HG02943 (cell line): Measurements from ENCODE around the gene EZR.

Experiments
- ATAC-seq: cut with Tn5 transposase; IDR thresholded peaks from one replicate; pipeline ENCODE4 v1.9.1; 2021; ENCODE audit warnings: mild to moderate bottlenecking, low read depth, moderate library complexity; ENCODE audit not compliant: unreplicated experiment

EZR gene

GRCh38 chr6:158819977-158820622 is 932 bp upstream of the EZR start:
- ATAC-seq: no peak

DNA sequence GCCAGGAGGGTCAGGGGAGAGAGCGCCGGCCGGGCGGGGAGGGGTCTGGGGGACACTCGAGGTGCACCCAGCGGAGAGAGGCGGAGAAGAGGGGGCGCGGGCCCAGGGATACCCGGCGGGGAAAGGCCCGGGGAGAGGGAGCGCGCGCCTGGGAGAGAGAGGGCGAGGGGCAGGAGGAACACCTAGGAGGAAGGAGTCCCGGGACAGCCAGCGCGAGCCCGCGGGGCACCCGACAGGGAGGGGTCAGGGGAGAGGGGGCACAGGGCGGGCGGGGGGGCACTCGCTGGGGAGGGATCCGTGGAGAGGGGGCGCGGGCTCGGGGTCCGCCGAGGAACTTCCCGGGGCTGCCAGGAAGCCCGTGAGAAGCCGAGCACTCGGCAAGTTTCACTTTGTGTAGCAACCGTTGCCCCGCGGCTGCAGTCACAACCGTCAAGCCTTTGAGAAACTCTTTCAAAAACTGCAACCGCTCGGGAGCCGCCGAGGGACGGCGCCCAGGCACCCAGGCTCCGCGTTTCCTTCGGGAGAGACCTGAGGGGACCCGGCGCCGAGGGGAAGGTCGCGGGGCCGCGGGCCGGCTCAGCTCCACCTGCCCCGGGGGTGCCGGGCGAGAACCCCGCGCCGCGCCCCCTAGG is 471 bp downstream of the EZR start:
- ATAC-seq: peak; percentile 28

- peak; percentile 34 for ATAC-seq
Observed at GRCh38 chr6:158817728-158818580, 1.2 kb downstream of the EZR start.

DNA sequence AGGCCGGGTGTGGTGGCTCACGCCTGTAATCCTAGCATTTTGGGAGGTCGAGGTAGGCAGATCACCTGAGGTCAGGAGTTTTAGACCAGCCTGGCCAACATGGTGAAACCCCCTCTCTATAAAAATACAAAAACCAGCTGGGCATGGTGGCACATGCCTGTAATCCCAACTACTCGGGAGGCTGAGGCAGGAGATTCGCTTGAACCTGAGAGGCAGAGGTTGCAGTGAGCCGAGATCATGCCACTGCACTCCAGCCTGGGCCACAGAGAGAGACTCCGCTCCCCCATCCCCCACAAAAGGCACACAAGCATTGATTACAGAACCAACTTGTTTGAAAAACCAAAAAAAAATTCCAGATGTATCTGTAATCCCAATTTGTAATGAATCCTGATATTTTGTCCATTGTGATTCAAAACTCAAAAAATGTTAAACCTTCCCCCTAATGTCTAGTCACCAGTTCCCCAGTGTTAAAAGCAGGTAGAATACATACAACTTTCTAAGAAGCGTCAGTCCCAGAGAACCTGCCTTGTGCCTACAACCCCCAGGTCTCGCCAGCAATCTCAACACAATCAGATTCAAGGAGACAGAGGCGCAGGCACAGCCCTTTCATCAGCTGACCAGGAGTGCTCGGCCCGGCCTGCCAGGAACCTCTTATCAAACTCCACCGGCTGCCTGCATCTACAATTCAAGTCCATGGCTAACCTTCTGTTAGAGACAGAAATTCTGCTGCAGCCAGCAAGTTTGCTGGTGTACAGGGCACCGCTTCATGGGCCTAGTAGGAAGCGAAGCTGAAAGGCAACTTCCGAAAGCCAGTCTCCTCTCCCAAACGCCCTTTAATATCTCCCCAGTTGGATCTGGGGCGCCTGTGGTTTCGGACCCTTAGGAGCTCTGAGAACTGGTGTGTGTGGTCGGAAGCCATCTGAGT is 2.1 kb downstream of the EZR start:
- no peak for ATAC-seq

DNA sequence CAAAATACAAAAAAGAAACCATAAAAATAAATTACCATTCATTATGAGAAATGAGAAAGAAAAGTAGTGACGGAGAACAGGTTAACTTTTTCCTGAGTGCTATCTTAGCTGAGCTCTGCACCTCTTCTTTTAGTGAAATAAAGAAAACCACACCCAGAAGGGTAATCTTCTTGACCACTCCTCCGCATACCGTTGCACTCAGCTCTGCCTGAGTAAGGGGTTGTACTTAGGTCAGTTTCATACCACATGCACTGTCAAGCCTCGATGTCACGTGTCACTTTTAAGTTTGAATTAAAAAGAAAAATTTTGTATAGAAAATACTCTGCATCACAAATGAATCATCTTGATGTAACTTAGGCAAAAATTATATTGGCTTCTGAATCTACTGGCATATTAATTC is 2.8 kb downstream of the EZR start:
- no peak for ATAC-seq

DNA sequence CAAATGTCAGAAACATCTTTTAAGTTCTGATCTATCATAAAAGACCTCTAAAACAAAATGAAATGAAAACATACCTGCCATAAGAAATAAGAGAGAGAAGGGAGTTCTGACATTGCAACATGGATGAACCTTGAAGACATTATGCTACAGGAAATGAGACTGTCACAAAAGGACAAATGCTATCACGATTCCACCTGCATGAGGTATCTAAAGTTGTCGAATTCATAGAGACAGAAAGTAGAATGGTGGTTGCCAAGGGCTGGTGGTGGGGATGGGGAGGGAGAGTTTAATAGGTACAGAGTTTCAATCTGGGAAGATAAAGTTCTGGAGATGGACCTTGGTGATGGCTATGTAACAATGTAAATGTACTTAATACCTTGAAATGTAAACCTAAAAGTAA is 3.3 kb downstream of the EZR start:
- ATAC-seq: no peak

GRCh38 chr6:158815379-158815724 is 3.8 kb downstream of the EZR start:
- ATAC-seq: no peak

- no peak for ATAC-seq
Observed at GRCh38 chr6:158813032-158813431, 6.1 kb downstream of the EZR start.

DNA sequence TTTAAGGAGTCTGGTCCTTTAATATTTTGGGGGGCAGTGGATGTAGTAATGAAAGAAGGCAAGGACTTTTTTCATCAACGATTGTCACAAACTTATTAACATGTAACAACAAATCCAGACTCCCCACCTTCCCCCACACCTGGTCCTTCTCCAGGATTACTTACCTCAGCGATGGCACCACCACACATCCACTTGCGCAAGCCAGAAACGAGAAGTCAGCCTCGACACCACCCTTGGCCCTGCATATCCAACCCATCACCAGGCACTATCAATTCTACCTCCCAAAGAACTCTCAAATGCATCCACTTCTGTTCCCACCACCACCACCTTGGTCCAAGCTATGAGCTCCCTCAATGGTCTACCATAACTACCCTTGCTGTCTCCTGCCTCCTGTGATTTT is 6.6 kb downstream of the EZR start:
- ATAC-seq: no peak

- ATAC-seq: no peak
Observed at GRCh38 chr6:158810155-158811095, 8.7 kb downstream of the EZR start.

GRCh38 chr6:158808941-158809678 is 10.1 kb downstream of the EZR start:
- peak; percentile 54 for ATAC-seq

DNA sequence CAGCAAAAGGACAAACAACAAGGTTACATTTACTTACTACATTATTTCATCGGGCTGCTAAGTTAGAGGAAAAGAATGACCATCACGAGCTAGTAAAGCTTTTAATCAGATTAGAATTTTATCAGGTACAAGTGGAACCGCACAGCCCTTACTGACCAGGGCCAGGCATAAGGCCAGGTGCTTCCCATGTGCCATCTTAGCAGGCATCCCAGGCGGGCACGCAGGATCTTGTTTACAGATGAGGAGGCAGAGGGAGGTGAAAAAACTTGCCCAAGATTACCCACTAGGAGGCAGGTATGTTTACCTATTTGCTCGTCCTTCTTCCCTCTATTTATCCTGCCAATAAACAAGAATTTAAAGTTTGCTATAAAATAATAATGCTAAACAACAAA is 10.7 kb downstream of the EZR start:
- ATAC-seq: no peak

- ATAC-seq: no peak
Observed at GRCh38 chr6:158807515-158808441, 11.4 kb downstream of the EZR start.

DNA sequence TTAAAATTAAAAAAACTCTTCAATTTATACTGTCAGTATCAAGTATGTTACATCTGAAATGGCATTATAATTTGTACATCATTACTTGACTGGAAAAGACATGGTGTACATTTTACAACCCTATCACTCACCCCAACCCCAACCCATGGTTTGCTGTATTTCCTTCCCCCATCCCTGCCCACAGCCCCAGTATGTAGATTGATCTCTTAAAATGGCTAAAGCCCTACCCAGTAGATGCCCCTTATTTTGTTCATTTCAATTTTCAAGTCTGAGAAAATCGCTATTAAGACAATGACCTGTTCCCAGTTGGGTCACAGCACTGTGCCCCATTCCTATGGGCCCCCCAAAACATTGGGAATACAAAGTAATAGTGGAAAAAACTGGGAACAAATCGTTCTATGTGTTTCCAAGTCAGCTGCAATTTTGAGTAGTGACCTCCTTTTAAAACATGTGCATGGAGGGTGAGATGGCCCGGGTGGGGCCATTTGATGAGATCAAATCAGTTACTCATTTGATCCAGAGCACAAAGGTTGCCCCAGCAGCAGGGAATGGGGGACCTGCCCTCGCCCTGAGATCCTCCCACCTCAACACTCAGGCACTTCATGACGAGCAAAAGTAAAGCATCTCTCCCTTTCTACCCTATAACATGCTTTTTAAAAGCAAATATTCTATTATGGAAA is 13.3 kb downstream of the EZR start:
- ATAC-seq: no peak

DNA sequence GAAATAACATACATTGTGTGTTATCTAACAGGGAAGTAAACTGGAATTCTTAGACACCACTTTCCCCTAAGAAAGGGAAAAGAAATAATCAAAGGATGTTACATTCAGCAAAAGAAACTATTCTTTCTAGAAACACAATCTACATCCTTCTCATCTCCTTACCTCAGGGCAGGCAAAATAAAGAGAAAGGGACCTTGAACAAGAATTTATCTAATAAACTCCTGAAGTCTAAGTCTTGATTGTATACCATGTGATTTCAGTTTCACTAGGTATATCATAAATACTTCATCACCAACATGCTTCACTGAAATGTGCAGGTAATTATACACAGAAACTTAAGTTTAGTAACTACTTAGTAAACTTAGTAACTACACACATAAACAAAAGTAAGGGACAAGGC is 15.0 kb downstream of the EZR start:
- ATAC-seq: no peak

DNA sequence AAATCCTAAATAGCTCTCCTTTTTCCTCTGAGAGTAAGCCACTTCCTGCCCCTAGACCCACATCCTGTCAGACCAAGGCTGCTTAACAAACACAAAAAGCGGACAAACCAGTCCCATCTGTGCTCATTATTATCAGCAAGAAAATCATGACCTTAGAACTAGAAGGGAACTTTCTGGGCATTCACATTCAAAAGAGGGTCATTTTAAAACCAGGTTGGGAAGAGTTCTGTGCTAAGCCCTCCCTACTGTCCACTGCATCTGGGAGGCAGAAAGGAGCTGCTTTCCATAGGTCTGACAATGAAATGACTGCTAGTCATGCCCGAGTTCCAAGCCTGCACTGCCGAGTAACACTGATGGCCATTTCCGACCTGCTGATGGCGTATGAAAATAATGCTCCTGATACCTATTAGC is 15.4 kb downstream of the EZR start:
- no peak for ATAC-seq

GRCh38 chr6:158801655-158802294 is 17.4 kb downstream of the EZR start:
- ATAC-seq: no peak
